Neural progenitor cell (in vitro differentiated cells): Measurements from ENCODE around the gene ADCY9.
"Not testable (repeated sequence)": the region's sequence is repeated elsewhere in the genome, so short reads cannot be mapped to it uniquely, and the experiment has no call there.

Experiments
- CTCF ChIP-seq: fragments of 200-600 bp; sonication (generic); IDR thresholded peaks from 2 replicates; pipeline ENCODE4 v1.5.1; 2017; ENCODE audit warnings: antibody characterized with exemption, mild to moderate bottlenecking
- EZH2 ChIP-seq: fragments of 200-600 bp; sonication (generic); IDR thresholded peaks from 2 replicates; pipeline ENCODE4 v1.6.1; 2017; ENCODE audit warnings: antibody characterized with exemption, mild to moderate bottlenecking, moderate library complexity

DNA sequence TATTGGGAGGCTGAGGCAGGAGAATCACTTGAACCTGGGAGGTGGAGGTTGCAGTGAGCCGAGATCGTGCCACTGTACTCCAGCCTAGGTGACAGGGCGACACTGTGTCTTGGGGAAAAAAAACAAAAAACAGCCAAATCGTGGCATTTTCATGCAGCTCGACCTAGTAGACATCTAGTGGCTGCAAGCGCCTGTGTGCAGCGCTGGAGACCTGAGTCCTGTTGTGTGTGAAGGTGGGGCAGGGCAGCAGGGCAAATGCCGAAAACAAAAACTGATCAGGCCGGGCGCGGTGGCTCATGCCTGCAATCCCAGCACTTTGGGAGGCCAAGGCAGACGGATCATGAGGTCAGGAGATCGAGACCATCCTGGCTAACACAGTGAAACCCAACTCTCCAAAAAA lies 37.1 kb upstream of the ADCY9 start:
- not testable (repeated sequence) for TF ChIP-seq CTCF, EZH2
